Fibroblast of skin of right biceps (primary cell): ENCODE results near the gene CRACR2A.

Experiments
- DNase-seq: peaks from one replicate; pipeline ENCODE4 v3.0.0-alpha.2; 2013

CRACR2A gene

GRCh38 chr12:3680919-3681594 lies 71.9 kb downstream of the CRACR2A start:
- no peak for DNase-seq

- no peak for DNase-seq
These were observed 73.1 kb downstream of the CRACR2A start for GRCh38 chr12:3679831-3680230.

GRCh38 chr12:3677609-3678008 lies 75.3 kb downstream of the CRACR2A start:
- DNase-seq, result no peak

- no peak for DNase-seq
These were observed 78.8 kb downstream of the CRACR2A start for GRCh38 chr12:3673981-3674708.

GRCh38 chr12:3672113-3672509 lies 80.8 kb downstream of the CRACR2A start:
- no peak for DNase-seq

- DNase-seq, result no peak
These were observed 81.4 kb downstream of the CRACR2A start for GRCh38 chr12:3671330-3672112.

GRCh38 chr12:3670083-3670620 lies 82.8 kb downstream of the CRACR2A start:
- peak; percentile 34 for DNase-seq

- no peak for DNase-seq
These were observed 83.3 kb downstream of the CRACR2A start for GRCh38 chr12:3669594-3669993.

- no peak for DNase-seq
These were observed 84.3 kb downstream of the CRACR2A start for GRCh38 chr12:3668479-3669165.

GRCh38 chr12:3667485-3667884 lies 85.4 kb downstream of the CRACR2A start:
- no peak for DNase-seq

GRCh38 chr12:3666441-3666840 lies 86.5 kb downstream of the CRACR2A start:
- DNase-seq, result no peak

- peak; percentile 67 for DNase-seq
These were observed 90.4 kb downstream of the CRACR2A start for GRCh38 chr12:3662521-3662921.

- no peak for DNase-seq
These were observed 91.9 kb downstream of the CRACR2A start for GRCh38 chr12:3661028-3661427.

- peak; percentile 36 for DNase-seq
These were observed 94.4 kb downstream of the CRACR2A start for GRCh38 chr12:3658327-3659163.

- no peak for DNase-seq
These were observed 95.8 kb downstream of the CRACR2A start for GRCh38 chr12:3656946-3657622.

GRCh38 chr12:3655328-3655900 lies 97.5 kb downstream of the CRACR2A start:
- peak; percentile 9 for DNase-seq

GRCh38 chr12:3651585-3652424 lies 101.1 kb downstream of the CRACR2A start:
- no peak for DNase-seq

- DNase-seq, result no peak
These were observed 105.4 kb downstream of the CRACR2A start for GRCh38 chr12:3647504-3647903.

GRCh38 chr12:3646561-3647241 lies 106.2 kb downstream of the CRACR2A start:
- no peak for DNase-seq
